ENCODE data around the gene ESR2. TPM values are rescaled to one million over a fixed set of nuclear protein-coding genes. Genes with fewer than 3 reads are reported as not detected.

The ESR2 gene
- total and polyA plus RNA-seq, 2 donors (not counting 3 experiments of a cell fraction or from before 2014, with no cell fraction given), result 0.10 to 0.58 TPM

- intact Hi-C loops (cut with micrococcal nuclease), result no loop called here
- Histone ChIP-seq H3K4me3 (replicated peaks in 1 of 3; ENCODE audit: insufficient read depth in 1 of 3, low read depth in 1 of 3, low read length in 3 of 3) (no peak overlapping the region), H3K79me2 (ENCODE audit: control insufficient read depth, insufficient read depth, low read length) (no peaks in the 10 kb centered on the region), H4K20me1 (replicated peaks; ENCODE audit: control insufficient read depth, extremely low read depth, insufficient read depth, low read length) (no peaks in the 10 kb centered on the region), H2AFZ (ENCODE audit: low read depth, low read length) (no peak overlapping the region), H3K27ac (ENCODE audit: insufficient read depth, low read depth, low read length) (no peak overlapping the region), H3K27me3 (ENCODE audit: control insufficient read depth in 2 of 2, insufficient read depth in 2 of 2, low read length in 2 of 2) (no peaks in the 10 kb centered on the region), H3K4me1 (ENCODE audit: control insufficient read depth, extremely low read depth, insufficient read depth, low read length) (no peaks in the 10 kb centered on the region), H3K9me3 (replicated peaks; ENCODE audit: control insufficient read depth, insufficient read depth, low read length) (no peaks in the 10 kb centered on the region), H3K9me1 (replicated peaks; ENCODE audit: control insufficient read depth, extremely low read depth, insufficient read depth, low read length) (no peaks in the 10 kb centered on the region), H3K36me3 (ENCODE audit: control insufficient read depth in 2 of 2, extremely low read depth in 1 of 2, insufficient read depth in 2 of 2, low read length in 2 of 2) (peaks cover 0 to 6% of the 10 kb centered on the region in 2 experiments), H3K4me2 (ENCODE audit: insufficient read depth, low read length) (no peak overlapping the region), H3K9ac (replicated peaks; ENCODE audit: extremely low read depth, insufficient read depth, low read length) (no peak overlapping the region)
- no peak for FAIRE-seq
- ChIA-PET CTCF (no interaction called here), POLR2A (no interaction called here)
- no TSS peak for BruUV-seq (replicated peaks)
- TF ChIP-seq GATA2 (IDR thresholded peaks at IDR 0.05; ENCODE audit: insufficient read depth, insufficient read length, low read depth, low read length) (no peak), JUN (IDR thresholded peaks at IDR 0.05; ENCODE audit: borderline replicate concordance, insufficient read depth, insufficient read length, low read depth) (no peak), MYC (IDR thresholded peaks at IDR 0.05; ENCODE audit: low read depth, low read length) (no peak), FOS (IDR thresholded peaks at IDR 0.05; ENCODE audit: borderline replicate concordance, insufficient read depth, low read length) (no peak), CTCF (IDR thresholded peaks at IDR 0.05; ENCODE audit: extremely low read depth in 1 of 2, insufficient read depth in 1 of 2, low read depth in 1 of 2, low read length in 2 of 2) (no peak), EZH2 (IDR thresholded peaks at IDR 0.05; ENCODE audit: borderline replicate concordance, low read depth, low read length, severe bottlenecking) (no peak), POLR2A (IDR thresholded peaks at IDR 0.05; ENCODE audit: low read depth, low read length) (no peak), POLR2AphosphoS5 (IDR thresholded peaks at IDR 0.05; ENCODE audit: insufficient read depth, low read depth, low read length) (no peak), MAX (IDR thresholded peaks at IDR 0.05; ENCODE audit: insufficient read depth, insufficient read length) (no peak)
- dilution Hi-C loops (cut with MboI; ENCODE audit: extremely low pct_ligation_motif_present, low sequenced_read_pairs), result no loop called here
- DNase-seq (ENCODE audit: low read depth, low spot score), result no peak
Observed at GRCh38 chr14:64098120-64098519, 196.1 kb downstream of the ESR2 start.
